GM12878 (cell line): ENCODE measurements around the gene C1QTNF8. TPM values are rescaled to one million over a fixed set of nuclear protein-coding genes. Genes with fewer than 3 reads are reported as not detected.

Source experiments
- ATAC-seq: fragments of 200-7000 bp; cut with Tn5 transposase; 3 replicates; pipeline ENCODE4 v1.9.1; 2020; ENCODE audit warnings: mild to moderate bottlenecking, moderate library complexity
- BruUV-seq: library from RNA; stranded (reverse); fragments of 400-500 nt; replicated peaks from 2 replicates; lab custom pipeline; 2021; lab: Mats Ljungman, UMichigan
- CTCF ChIA-PET: fragments of 300-600 bp; sonication (Branson Sonifier 250); formaldehyde crosslinking; extraction: SDS; loops from one replicate; lab custom pipeline; 2021; ENCODE audit warnings: inconsistent platforms; lab: Yijun Ruan, JAX
- POLR2A ChIA-PET: fragments of 350-600 bp; formaldehyde crosslinking; extraction: SDS; loops from one replicate; lab custom pipeline; 2021; ENCODE audit warnings: inconsistent platforms; lab: Charles Lee
- RAD21 ChIA-PET: fragments of 300-600 bp; sonication (Branson Sonifier 250); formaldehyde crosslinking; loops from one replicate; lab custom pipeline; 2023; ENCODE audit warnings: antibody characterized with exemption; ENCODE audit not compliant: unreplicated experiment; lab: Charles Lee
- SMC1A ChIA-PET: fragments of 300-600 bp; sonication (Branson Sonifier 250); formaldehyde crosslinking; loops from one replicate; lab custom pipeline; 2023; ENCODE audit not compliant: unreplicated experiment, uncharacterized antibody; lab: Charles Lee
- DNase-seq: peaks from one replicate; pipeline ENCODE4 v3.0.0-alpha.2; 2011; ENCODE audit warnings: low read depth, low spot score
- FAIRE-seq: peaks from 3 replicates; lab custom pipeline; 2011; peaks lifted over from hg19 to GRCh38; lab: Jason Lieb, UNC
- H2AFZ ChIP-seq: 2 replicates; pipeline ENCODE4 v1.6.0; 2011; ENCODE audit warnings: low read depth, low read length, control low read depth; ENCODE audit not compliant: control insufficient read depth
- H3K27ac ChIP-seq: 2 replicates; pipeline ENCODE4 v1.5.1; 2011; ENCODE audit warnings: control low read depth; ENCODE audit not compliant: control insufficient read depth, insufficient read depth
- H3K27me3 ChIP-seq, 2 experiments: replicated peaks in 1 of 2; 2 replicates each; pipeline versions ENCODE4 v1.6.0 to v1.6.1; 2011; ENCODE audit warnings: low read length in 1 of 2; ENCODE audit not compliant: control insufficient read depth in 2 of 2, insufficient read depth in 2 of 2
- H3K36me3 ChIP-seq, 2 experiments: 2 replicates each; pipeline ENCODE4 v1.5.1; 2011; ENCODE audit warnings: low read length in 1 of 2; ENCODE audit not compliant: control insufficient read depth in 2 of 2, insufficient read depth in 2 of 2
- H3K4me1 ChIP-seq: 2 replicates; pipeline ENCODE4 v1.6.1; 2011; ENCODE audit warnings: mild to moderate bottlenecking, low read length, moderate library complexity, mixed read lengths; ENCODE audit not compliant: control insufficient read depth, insufficient read depth
- H3K4me2 ChIP-seq: 2 replicates; pipeline ENCODE4 v1.6.0; 2011; ENCODE audit warnings: control low read depth; ENCODE audit not compliant: control insufficient read depth, insufficient read depth
- H3K4me3 ChIP-seq: fragments of 200-600 bp; sonication (generic); 2 replicates; pipeline ENCODE4 v1.5.1; 2016
- H3K79me2 ChIP-seq: 2 replicates; pipeline ENCODE4 v1.6.0; 2011; ENCODE audit warnings: low read length; ENCODE audit not compliant: control insufficient read depth, insufficient read depth
- H3K9ac ChIP-seq: 2 replicates; pipeline ENCODE4 v1.8.0; 2011; ENCODE audit warnings: low read length, control low read depth, mixed read lengths; ENCODE audit not compliant: control insufficient read depth, insufficient read depth
- H3K9me3 ChIP-seq: replicated peaks from 3 replicates; pipeline ENCODE4 v1.5.1; 2011; ENCODE audit warnings: mild to moderate bottlenecking, low read length; ENCODE audit not compliant: control insufficient read depth, insufficient read depth
- H4K20me1 ChIP-seq: 2 replicates; pipeline ENCODE4 v1.6.0; 2011; ENCODE audit not compliant: control insufficient read depth, insufficient read depth
- BMI1 ChIP-seq: fragments of 450-650 bp; IDR thresholded peaks from 2 replicates; pipeline ENCODE4 v1.6.1; 2016; ENCODE audit warnings: mild to moderate bottlenecking, moderate library complexity, borderline replicate concordance
- CEBPZ ChIP-seq: fragments of 150-350 bp; IDR thresholded peaks from 2 replicates; pipeline ENCODE4 v1.6.1; 2016; ENCODE audit warnings: low read depth, low read length
- CHD2 ChIP-seq: IDR thresholded peaks from 2 replicates; pipeline ENCODE4 v1.6.1; 2011; ENCODE audit warnings: low read depth, low read length, improper control_type of control experiment, borderline replicate concordance
- HDAC2 ChIP-seq: fragments of 200-600 bp; sonication (generic); IDR thresholded peaks from 2 replicates; pipeline ENCODE4 v1.6.1; 2017
- KAT2A ChIP-seq: conservative IDR thresholded peaks from 2 replicates; pipeline ENCODE4 v1.6.1; 2011; ENCODE audit warnings: low read depth, low read length; ENCODE audit not compliant: control insufficient read depth
- RAD51 ChIP-seq: fragments of 450-650 bp; IDR thresholded peaks from 2 replicates; pipeline ENCODE4 v1.6.1; 2016; ENCODE audit warnings: moderate library complexity, mild to moderate bottlenecking, inconsistent platforms
- RBBP5 ChIP-seq: fragments of 200-600 bp; sonication (generic); conservative IDR thresholded peaks from 2 replicates; pipeline ENCODE4 v1.6.1; 2016
- REST ChIP-seq: IDR thresholded peaks from 2 replicates; pipeline ENCODE4 v1.6.1; 2012; ENCODE audit warnings: mild to moderate bottlenecking, low read depth, low read length
- SMARCA5 ChIP-seq: fragments of 450-650 bp; IDR thresholded peaks from 2 replicates; pipeline ENCODE4 v1.6.1; 2017; ENCODE audit warnings: mild to moderate bottlenecking
- SREBF1 ChIP-seq: IDR thresholded peaks from 2 replicates; pipeline ENCODE4 v1.6.1; 2012; ENCODE audit warnings: mild to moderate bottlenecking, low read length
- SUPT20H ChIP-seq: IDR thresholded peaks from 2 replicates; pipeline ENCODE4 v1.6.1; 2011; ENCODE audit warnings: low read depth, mild to moderate bottlenecking, low read length, moderate library complexity, borderline replicate concordance; ENCODE audit not compliant: control insufficient read depth
- TARDBP ChIP-seq: IDR thresholded peaks from 2 replicates; pipeline ENCODE4 v1.6.1; 2016; ENCODE audit warnings: borderline replicate concordance
- TBL1XR1 ChIP-seq: IDR thresholded peaks from 2 replicates; pipeline ENCODE4 v1.6.1; 2012; ENCODE audit warnings: low read depth, low read length, improper control_type of control experiment
- YY1 ChIP-seq: IDR thresholded peaks from 2 replicates; pipeline ENCODE4 v1.6.1; 2011; ENCODE audit warnings: low read depth, mild to moderate bottlenecking, low read length
- ZBED1 ChIP-seq: IDR thresholded peaks from 2 replicates; pipeline ENCODE4 v1.6.1; 2016; ENCODE audit warnings: borderline replicate concordance
- ZNF24 ChIP-seq: fragments of 450-650 bp; IDR thresholded peaks from 2 replicates; pipeline ENCODE4 v1.6.1; 2017; ENCODE audit warnings: antibody characterized with exemption, mild to moderate bottlenecking
- ZNF622 ChIP-seq: fragments of 450-650 bp; IDR thresholded peaks from 2 replicates; pipeline ENCODE4 v1.6.1; 2017; ENCODE audit warnings: mild to moderate bottlenecking, inconsistent platforms
- ZSCAN29 ChIP-seq: fragments of 450-650 bp; IDR thresholded peaks from 2 replicates; pipeline ENCODE4 v1.6.1; 2017; ENCODE audit warnings: mild to moderate bottlenecking, moderate library complexity
- WGBS: methylation state at CpG from one replicate; pipeline ENCODE4 v1.1.6; 2016; ENCODE audit warnings: low lambda C conversion rate; ENCODE audit not compliant: insufficient replicate concordance, insufficient coverage; ENCODE audit errors: missing lambda C conversion rate; 5-methylcytosine and 5-hydroxymethylcytosine counted together
- in situ Hi-C: fragments of 300-500 bp; cut with MboI; formaldehyde crosslinking; loops from 9 replicates; pipeline ENCODE4 v1.14.3; 2018; ENCODE audit warnings: mixed read lengths
- intact Hi-C: fragments of 100-400 bp; cut with micrococcal nuclease; formaldehyde crosslinking; loops from one replicate; pipeline ENCODE4 v1.14.2; 2022; ENCODE audit not compliant: unreplicated experiment
- polyA plus RNA-seq, 11 experiments: library from polyadenylated mRNA; depleted of rRNA in 4 of 11; unstranded in 6 of 11; stranded (reverse) in 5 of 11; fragments of >200 nt; fragmentation: Nextera tagmentation in 4 of 11; fragmentation: Illumina TruSeq in 1 of 11; extraction: Ambion mirVana in 4 of 11; extraction: Trizol in 1 of 11; gene quantifications; 1 replicate in 1 of 11; 2 replicates in 10 of 11; pipeline versions ENCODE4 v1.2.1 to v1.2.3, GENCODE V29; 2011 to 2016; ENCODE audit warnings: inconsistent platforms in 2 of 11, missing spikeins in 2 of 11, low read depth in 1 of 11
- total RNA-seq, 4 experiments: library from RNA; depleted of rRNA in 3 of 4; stranded (reverse); fragments of >200 nt in 3 of 4; fragmentation: Illumina TruSeq in 1 of 4; extraction: Trizol in 1 of 4; gene quantifications; 2 replicates each; pipeline versions ENCODE4 v1.2.1 to v1.2.3, GENCODE V29; 2013 to 2021
- TF ChIP-seq, protein P1 (sequence below): fragments of 450-650 bp; IDR thresholded peaks from 2 replicates; pipeline ENCODE4 v1.6.1; 2016; ENCODE audit warnings: mild to moderate bottlenecking

Gene C1QTNF8
- total and polyA plus RNA-seq, 10 of the 15 experiments (the other 5 are each of a cell fraction or from before 2014, with no cell fraction given): not detected

DNA sequence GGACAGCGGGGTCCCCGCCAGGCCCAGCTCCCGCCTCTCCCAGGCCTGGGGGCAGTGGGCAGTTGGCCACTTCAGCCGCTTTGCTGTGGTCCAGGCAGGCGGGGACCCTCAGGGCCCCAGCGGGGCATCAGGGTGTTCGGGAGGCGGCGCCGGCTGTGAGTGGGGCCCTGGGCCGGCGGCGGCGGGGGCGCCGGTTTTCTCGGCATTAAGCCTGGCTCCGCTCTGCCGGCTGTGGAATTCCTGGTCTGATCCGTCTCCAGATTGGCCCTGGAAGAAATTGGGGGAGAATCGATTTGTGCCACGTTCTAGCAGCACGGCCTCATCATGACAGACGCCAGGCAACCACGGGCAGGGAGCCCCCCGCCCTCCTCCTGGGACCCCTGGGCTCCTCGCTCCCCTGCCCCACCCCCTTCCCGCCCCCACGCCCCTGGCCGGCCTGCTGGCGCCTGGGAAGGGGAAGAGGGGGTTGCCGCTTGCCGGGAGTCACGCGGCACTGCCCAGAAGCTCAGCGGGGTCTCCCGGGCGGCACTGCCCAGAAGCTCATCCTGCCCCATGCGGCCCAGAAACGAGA, 52.1 kb downstream of the C1QTNF8 start:
- CTCF ChIA-PET: no interaction called here
- no peak overlapping the region for H3K4me2 ChIP-seq

More for the DNA sequence above, 52.1 kb downstream of the C1QTNF8 start:
- Histone ChIP-seq H3K9me3 (no peaks in the 10 kb centered on the region), H3K4me3 (no peak overlapping the region), H3K27me3 (no peaks in the 10 kb centered on the region), H3K36me3 (no peaks in the 10 kb centered on the region), H4K20me1 (no peaks in the 10 kb centered on the region), H2AFZ (no peak overlapping the region), H3K27ac (no peak overlapping the region), H3K79me2 (no peaks in the 10 kb centered on the region), H3K4me1 (no peaks in the 10 kb centered on the region), H3K9ac (no peak overlapping the region)
- no peak for DNase-seq
- in situ Hi-C loops: no loop called here
- no peak for FAIRE-seq
- ChIA-PET SMC1A (no interaction called here), RAD21 (no interaction called here), POLR2A (no interaction called here)
- intact Hi-C loops: no loop called here
- TF ChIP-seq CEBPZ (no peak), ZNF622 (no peak), TARDBP (no peak), RBBP5 (no peak), ZSCAN29 (no peak), SUPT20H (no peak), YY1 (no peak), CHD2 (no peak), ZNF24 (no peak), TBL1XR1 (no peak), KAT2A (no peak), REST (no peak), SMARCA5 (no peak), HDAC2 (no peak), BMI1 (no peak), SREBF1 (no peak), RAD51 (no peak), ZBED1 (no peak)
- TF ChIP-seq, protein P1, sequence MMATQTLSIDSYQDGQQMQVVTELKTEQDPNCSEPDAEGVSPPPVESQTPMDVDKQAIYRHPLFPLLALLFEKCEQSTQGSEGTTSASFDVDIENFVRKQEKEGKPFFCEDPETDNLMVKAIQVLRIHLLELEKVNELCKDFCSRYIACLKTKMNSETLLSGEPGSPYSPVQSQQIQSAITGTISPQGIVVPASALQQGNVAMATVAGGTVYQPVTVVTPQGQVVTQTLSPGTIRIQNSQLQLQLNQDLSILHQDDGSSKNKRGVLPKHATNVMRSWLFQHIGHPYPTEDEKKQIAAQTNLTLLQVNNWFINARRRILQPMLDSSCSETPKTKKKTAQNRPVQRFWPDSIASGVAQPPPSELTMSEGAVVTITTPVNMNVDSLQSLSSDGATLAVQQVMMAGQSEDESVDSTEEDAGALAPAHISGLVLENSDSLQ: no peak
- 74% methylated on average over 20 of the region's 40 CpGs for WGBS
- BruUV-seq: no TSS peak
- no peak for ATAC-seq
